GM19043 (cell line): Measurements from ENCODE around the gene RPGRIP1L.

Source experiments
- ATAC-seq: cut with Tn5 transposase; IDR thresholded peaks from one replicate; pipeline ENCODE4 v1.9.1; 2021; ENCODE audit warnings: low read depth; ENCODE audit not compliant: unreplicated experiment

Gene RPGRIP1L

DNA sequence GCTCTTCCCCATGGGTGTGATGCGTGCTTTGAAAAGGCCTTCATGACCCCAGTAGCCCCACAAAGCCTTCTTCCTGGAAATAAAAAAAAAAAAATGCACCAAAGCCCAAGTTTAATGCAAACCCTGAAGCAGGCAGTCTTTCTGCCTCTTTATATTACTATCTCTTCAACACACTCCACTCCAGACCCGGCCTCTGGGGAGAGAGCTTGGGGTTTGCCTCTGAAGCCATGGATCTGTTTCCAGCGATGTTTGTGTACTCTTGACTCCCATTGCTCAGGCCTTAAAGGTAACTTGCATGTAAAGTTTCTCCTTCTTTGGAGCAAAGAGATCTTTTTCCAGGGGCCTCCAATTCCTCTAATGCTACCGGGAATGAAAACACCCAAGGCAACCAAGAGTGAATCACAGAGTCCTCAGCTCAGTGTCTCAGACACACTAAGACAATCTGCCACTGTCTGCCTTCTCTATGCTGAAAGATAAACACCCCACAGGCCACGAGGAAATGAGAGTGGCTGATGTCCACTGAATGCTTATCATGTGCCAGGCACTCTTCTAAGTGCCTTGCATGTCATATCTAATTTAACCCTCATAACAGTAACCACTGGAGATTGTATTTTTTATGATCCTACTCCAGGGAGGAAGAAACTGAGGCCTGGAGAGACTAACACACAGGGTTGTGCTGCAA is 144.2 kb downstream of the RPGRIP1L start:
- no peak for ATAC-seq

GRCh38 chr16:53558710-53559109 is 144.9 kb downstream of the RPGRIP1L start:
- ATAC-seq, result no peak

GRCh38 chr16:53556521-53556920 is 147.1 kb downstream of the RPGRIP1L start:
- ATAC-seq, result no peak

DNA sequence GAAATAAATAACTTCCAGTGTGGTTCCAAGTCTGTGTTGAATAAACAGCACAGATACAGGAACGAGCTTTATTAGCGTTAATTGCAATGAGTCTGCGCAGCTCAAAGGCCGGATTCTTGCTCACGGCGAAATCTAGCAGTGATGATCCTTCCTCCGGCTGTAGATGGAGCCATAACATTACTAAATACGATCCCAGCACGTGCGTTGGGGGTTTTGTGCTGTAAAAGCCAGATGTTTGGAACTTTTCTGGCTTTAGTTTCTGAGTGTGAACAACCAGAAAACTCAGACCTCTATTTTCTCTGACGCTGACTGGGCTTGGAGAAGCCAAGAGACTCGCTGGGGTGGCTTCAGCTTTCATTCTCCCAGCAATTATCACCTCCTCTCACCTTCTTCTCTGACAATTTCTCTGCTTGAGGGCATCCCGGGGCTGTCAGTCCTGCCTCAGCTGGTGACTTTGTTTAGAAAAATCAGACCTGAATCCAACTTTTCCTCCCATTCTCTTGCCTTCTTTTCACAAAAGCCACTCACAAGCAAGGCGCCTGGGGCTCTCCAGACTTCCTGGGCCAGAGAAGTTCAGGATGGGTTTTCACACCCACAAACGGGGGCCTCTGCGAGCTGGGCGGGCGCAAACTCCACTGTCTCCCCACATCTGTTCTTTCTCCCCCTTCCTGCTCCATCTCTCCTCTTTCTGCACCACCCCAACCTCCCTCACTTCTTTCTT is 153.5 kb downstream of the RPGRIP1L start:
- peak; percentile 77 for ATAC-seq
